GM21367 (cell line): ENCODE results near the gene RPUSD3.
"Not testable (repeated sequence)": the region's sequence is repeated elsewhere in the genome, so short reads cannot be mapped to it uniquely, and the experiment has no call there.

Source experiments
- ATAC-seq: cut with Tn5 transposase; IDR thresholded peaks from one replicate; pipeline ENCODE4 v1.9.1; 2021; ENCODE audit not compliant: unreplicated experiment

The RPUSD3 gene

GRCh38 chr3:9866639-9867038, 22.8 kb upstream of the RPUSD3 start:
- ATAC-seq = no peak

- ATAC-seq = not testable (repeated sequence)
These were observed 21.4 kb upstream of the RPUSD3 start for GRCh38 chr3:9865125-9865637.

GRCh38 chr3:9864200-9864927, 20.6 kb upstream of the RPUSD3 start:
- ATAC-seq = no peak

- ATAC-seq = no peak
These were observed 19.4 kb upstream of the RPUSD3 start for GRCh38 chr3:9863058-9863772.

- ATAC-seq = no peak
These were observed 18.7 kb upstream of the RPUSD3 start for GRCh38 chr3:9862391-9863057.

GRCh38 chr3:9861626-9862130, 17.9 kb upstream of the RPUSD3 start:
- ATAC-seq = no peak

- no peak for ATAC-seq
These were observed 17.4 kb upstream of the RPUSD3 start for GRCh38 chr3:9861201-9861600.

GRCh38 chr3:9859530-9860025, 15.8 kb upstream of the RPUSD3 start:
- no peak for ATAC-seq

- no peak for ATAC-seq
These were observed 11.8 kb upstream of the RPUSD3 start for GRCh38 chr3:9855594-9855993.

GRCh38 chr3:9854291-9854940, 10.6 kb upstream of the RPUSD3 start:
- ATAC-seq = not testable (repeated sequence)

GRCh38 chr3:9852528-9852927, 8.7 kb upstream of the RPUSD3 start:
- no peak for ATAC-seq

- not testable (repeated sequence) for ATAC-seq
These were observed 8.1 kb upstream of the RPUSD3 start for GRCh38 chr3:9851926-9852325.

GRCh38 chr3:9851383-9851782, 7.6 kb upstream of the RPUSD3 start:
- ATAC-seq = not testable (repeated sequence)

GRCh38 chr3:9848860-9849259, 5.1 kb upstream of the RPUSD3 start:
- ATAC-seq = not testable (repeated sequence)

- not testable (repeated sequence) for ATAC-seq
These were observed 4.1 kb upstream of the RPUSD3 start for GRCh38 chr3:9847870-9848269.

GRCh38 chr3:9846931-9847488, 3.2 kb upstream of the RPUSD3 start:
- no peak for ATAC-seq

GRCh38 chr3:9846231-9846630, 2.4 kb upstream of the RPUSD3 start:
- ATAC-seq = no peak

- no peak for ATAC-seq
These were observed 2.8 kb downstream of the RPUSD3 start for GRCh38 chr3:9841015-9841414.

- no peak for ATAC-seq
These were observed 5.0 kb downstream of the RPUSD3 start for GRCh38 chr3:9838856-9839255.
